SU-DHL-6 (cell line): ENCODE results near the gene MAP2K3.

Experiments
- H2AFZ ChIP-seq: fragments of 200-600 bp; sonication (generic); 2 replicates; pipeline ENCODE4 v1.6.1; 2014; ENCODE audit warnings: low read depth, mild to moderate bottlenecking, moderate library complexity, mixed read lengths, antibody characterized with exemption, low read length; ENCODE audit not compliant: severe bottlenecking
- H3F3A ChIP-seq: fragments of 200-600 bp; shearing (Covaris generic); 2 replicates; pipeline ENCODE4 v1.6.0; 2016; ENCODE audit warnings: antibody characterized with exemption, mild to moderate bottlenecking; ENCODE audit not compliant: insufficient read depth
- H3K27ac ChIP-seq: fragments of 200-600 bp; sonication (generic); 2 replicates; pipeline ENCODE4 v1.5.1; 2016; ENCODE audit warnings: low read depth, mild to moderate bottlenecking, low read length, moderate library complexity, mixed read lengths
- H3K27me3 ChIP-seq: fragments of 200-600 bp; sonication (generic), shearing (Covaris generic); 2 replicates; pipeline ENCODE4 v1.6.0; 2014; ENCODE audit warnings: mild to moderate bottlenecking, low read length
- H3K36me3 ChIP-seq: fragments of 200-600 bp; sonication (generic); 2 replicates; pipeline ENCODE4 v1.6.1; 2014; ENCODE audit warnings: mild to moderate bottlenecking, low read length, mixed read lengths
- H3K4me2 ChIP-seq: fragments of 300-600, 200-600 bp; shearing (Covaris generic), sonication (generic); 2 replicates; pipeline ENCODE4 v1.6.0; 2014; ENCODE audit warnings: low read length, low read depth, mild to moderate bottlenecking; ENCODE audit not compliant: poor library complexity, severe bottlenecking
- H3K4me3 ChIP-seq: fragments of 200-600 bp; sonication (generic); 2 replicates; pipeline ENCODE4 v1.5.1; 2014; ENCODE audit warnings: antibody characterized with exemption, low read length, mild to moderate bottlenecking, mixed read lengths; ENCODE audit not compliant: insufficient read depth, poor library complexity, severe bottlenecking
- H3K79me2 ChIP-seq: fragments of 200-600 bp; sonication (generic); 2 replicates; pipeline ENCODE4 v1.6.1; 2014; ENCODE audit warnings: mild to moderate bottlenecking, low read length, moderate library complexity; ENCODE audit not compliant: insufficient read depth
- H3K9ac ChIP-seq: fragments of 200-600 bp; sonication (generic); 2 replicates; pipeline ENCODE4 v1.7.0; 2014; ENCODE audit warnings: mild to moderate bottlenecking, low read length
- H3K9me2 ChIP-seq: fragments of 200-600 bp; sonication (generic); replicated peaks from 2 replicates; pipeline ENCODE4 v1.6.1; 2014; ENCODE audit warnings: low read length; ENCODE audit not compliant: insufficient read depth
- H3K9me3 ChIP-seq: fragments of 200-600 bp; sonication (generic); 2 replicates; pipeline ENCODE4 v1.6.1; 2014; ENCODE audit warnings: low read length, mixed read lengths; ENCODE audit not compliant: insufficient read depth
- H4K20me1 ChIP-seq: fragments of 200-600 bp; sonication (generic); 2 replicates; pipeline ENCODE4 v1.6.1; 2014; ENCODE audit warnings: low read depth, mild to moderate bottlenecking, antibody characterized with exemption, low read length, moderate library complexity, mixed read lengths
- EZH2phosphoT487 ChIP-seq: fragments of 200-600 bp; sonication (generic), shearing (Covaris generic); conservative IDR thresholded peaks from 2 replicates; pipeline ENCODE4 v1.6.1; 2018; ENCODE audit warnings: mild to moderate bottlenecking, antibody characterized with exemption, low read length, moderate library complexity, mixed read lengths
- TF ChIP-seq, protein P1 (sequence below): fragments of 200-600 bp; sonication (generic); IDR thresholded peaks from one replicate; pipeline ENCODE4 v1.5.1; 2017; ENCODE audit warnings: antibody characterized with exemption, mild to moderate bottlenecking, low read length, moderate library complexity; ENCODE audit not compliant: insufficient read depth, poor library complexity, severe bottlenecking

Gene MAP2K3

DNA sequence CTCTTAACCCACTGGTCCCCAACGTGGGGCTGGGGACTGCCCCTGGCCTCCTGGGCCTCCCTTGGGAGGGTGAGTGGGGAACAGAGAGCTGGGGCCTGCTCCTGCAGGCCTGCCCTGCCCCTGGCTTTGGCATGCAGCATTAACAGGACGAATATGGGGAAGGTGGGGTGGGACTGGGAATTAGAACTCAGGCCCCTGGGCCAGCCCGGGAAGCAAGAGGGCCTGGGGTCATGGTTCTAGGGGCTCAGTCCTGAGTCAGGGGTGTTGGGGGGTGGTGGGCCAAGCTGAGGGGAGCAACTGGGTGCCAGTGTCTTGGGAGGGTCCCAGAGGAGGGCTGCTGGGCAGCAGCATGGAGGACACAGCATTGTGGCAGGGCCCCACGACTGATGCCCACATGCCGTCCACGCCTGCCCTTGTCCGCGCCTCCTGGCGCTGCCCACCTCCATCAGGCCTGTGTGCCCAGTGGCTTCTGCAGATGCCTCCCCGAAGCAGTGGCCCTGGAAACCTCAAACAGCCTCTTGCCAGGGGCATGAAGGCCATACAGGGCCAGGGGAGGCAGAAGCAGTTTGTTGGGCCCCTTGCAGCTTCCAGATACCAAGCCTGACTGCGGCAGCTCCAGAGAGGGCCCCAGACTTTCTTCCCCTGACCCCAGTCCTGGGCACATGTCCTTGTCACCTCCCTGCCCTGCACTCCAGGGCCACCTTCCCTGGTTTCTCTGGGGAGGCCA, 4.8 kb downstream of the MAP2K3 start:
- H3K27me3 ChIP-seq: no peaks in the 10 kb centered on the region
- H3K36me3 ChIP-seq: no peaks in the 10 kb centered on the region
- H3K4me2 ChIP-seq: peak overlapping the region; percentile 92
- H3K27ac ChIP-seq: peak overlapping the region; percentile 95
- peaks cover 71% of the 10 kb centered on the region for H3K79me2 ChIP-seq
- H3K9ac ChIP-seq: peak overlapping the region; percentile 74; the same call in 1 of the 2 replicates
- TF ChIP-seq, protein P1, sequence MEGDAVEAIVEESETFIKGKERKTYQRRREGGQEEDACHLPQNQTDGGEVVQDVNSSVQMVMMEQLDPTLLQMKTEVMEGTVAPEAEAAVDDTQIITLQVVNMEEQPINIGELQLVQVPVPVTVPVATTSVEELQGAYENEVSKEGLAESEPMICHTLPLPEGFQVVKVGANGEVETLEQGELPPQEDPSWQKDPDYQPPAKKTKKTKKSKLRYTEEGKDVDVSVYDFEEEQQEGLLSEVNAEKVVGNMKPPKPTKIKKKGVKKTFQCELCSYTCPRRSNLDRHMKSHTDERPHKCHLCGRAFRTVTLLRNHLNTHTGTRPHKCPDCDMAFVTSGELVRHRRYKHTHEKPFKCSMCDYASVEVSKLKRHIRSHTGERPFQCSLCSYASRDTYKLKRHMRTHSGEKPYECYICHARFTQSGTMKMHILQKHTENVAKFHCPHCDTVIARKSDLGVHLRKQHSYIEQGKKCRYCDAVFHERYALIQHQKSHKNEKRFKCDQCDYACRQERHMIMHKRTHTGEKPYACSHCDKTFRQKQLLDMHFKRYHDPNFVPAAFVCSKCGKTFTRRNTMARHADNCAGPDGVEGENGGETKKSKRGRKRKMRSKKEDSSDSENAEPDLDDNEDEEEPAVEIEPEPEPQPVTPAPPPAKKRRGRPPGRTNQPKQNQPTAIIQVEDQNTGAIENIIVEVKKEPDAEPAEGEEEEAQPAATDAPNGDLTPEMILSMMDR: no peak
- peaks cover 26% of the 10 kb centered on the region for H3F3A ChIP-seq
- H2AFZ ChIP-seq: no peak overlapping the region
- H4K20me1 ChIP-seq: no peaks in the 10 kb centered on the region
- no peak overlapping the region for H3K4me3 ChIP-seq
- H3K9me3 ChIP-seq: no peaks in the 10 kb centered on the region
- H3K9me2 ChIP-seq: no peaks in the 10 kb centered on the region

- Histone ChIP-seq H3K9ac (no peak overlapping the region), H3K27ac (no peak overlapping the region), H3K27me3 (no peaks in the 10 kb centered on the region), H2AFZ (no peak overlapping the region), H3K4me2 (no peak overlapping the region), H3F3A (peaks cover 26% of the 10 kb centered on the region), H3K36me3 (no peaks in the 10 kb centered on the region), H3K79me2 (peaks cover 72% of the 10 kb centered on the region), H3K4me3 (no peak overlapping the region), H4K20me1 (no peaks in the 10 kb centered on the region), H3K9me2 (no peaks in the 10 kb centered on the region), H3K9me3 (no peaks in the 10 kb centered on the region)
- no peak for TF ChIP-seq EZH2phosphoT487
- TF ChIP-seq, protein P1: no peak
Observed at GRCh38 chr17:21289902-21290571, 5.5 kb downstream of the MAP2K3 start.

DNA sequence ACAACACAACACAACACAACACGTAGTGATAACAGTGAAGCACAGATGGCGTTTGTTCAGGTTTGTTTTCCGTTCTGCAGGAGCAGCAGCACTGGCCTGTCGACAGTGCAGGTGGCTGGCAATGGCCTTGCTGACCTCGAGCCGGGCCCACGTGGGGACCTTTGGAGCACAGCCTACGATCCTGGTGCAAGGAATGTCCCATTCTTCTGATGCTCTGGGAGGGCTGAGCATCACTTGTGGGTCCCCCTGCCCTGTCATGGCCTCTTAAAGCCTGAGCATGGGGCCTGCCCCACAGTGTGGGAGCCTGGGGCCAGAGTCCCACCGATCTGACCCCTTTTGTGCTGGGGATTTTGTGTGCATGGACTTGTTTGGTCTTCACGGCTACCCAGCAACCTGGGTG, 6.8 kb downstream of the MAP2K3 start:
- Histone ChIP-seq H3F3A (peaks cover 25% of the 10 kb centered on the region), H3K9me2 (no peaks in the 10 kb centered on the region), H3K36me3 (no peaks in the 10 kb centered on the region), H3K9ac (no peak overlapping the region), H2AFZ (no peak overlapping the region), H4K20me1 (no peaks in the 10 kb centered on the region), H3K4me3 (no peak overlapping the region), H3K27ac (no peak overlapping the region), H3K79me2 (peaks cover 61% of the 10 kb centered on the region), H3K27me3 (no peaks in the 10 kb centered on the region), H3K4me2 (no peak overlapping the region), H3K9me3 (no peaks in the 10 kb centered on the region)
- TF ChIP-seq, protein P1: no peak
- TF ChIP-seq EZH2phosphoT487: no peak
